Activated CD8-positive, alpha-beta T cell treated with anti-CD3 and anti-CD28 coated beads for 36 hours (primary cell): ENCODE results near the gene NEK1. TPM values are rescaled to one million over a fixed set of nuclear protein-coding genes. Genes with fewer than 3 reads are reported as not detected.
"Not testable (repeated sequence)": the region's sequence is repeated elsewhere in the genome, so short reads cannot be mapped to it uniquely, and the experiment has no call there.

Experiments used
- ATAC-seq: fragments of 200-7000 bp; cut with Tn5 transposase; one replicate; pipeline ENCODE4 v1.10.0; 2021; ENCODE audit warnings: mild to moderate bottlenecking, moderate library complexity
- CTCF ChIA-PET: fragments of 350-600 bp; sonication (Branson Sonifier 250); formaldehyde crosslinking; loops from one replicate; lab custom pipeline; 2021; ENCODE audit warnings: antibody characterized with exemption; lab: Charles Lee
- POLR2A ChIA-PET: fragments of 350-600 bp; sonication (Branson Sonifier 250); formaldehyde crosslinking; loops from one replicate; lab custom pipeline; 2021; ENCODE audit warnings: antibody characterized with exemption; lab: Charles Lee
- DNase-seq: peaks from one replicate; pipeline ENCODE4 v3.0.0-alpha.2; 2020
- H3K27ac Mint-ChIP-seq: one replicate; pipeline ENCODE4 v1.8.0; 2021; ENCODE audit warnings: mild to moderate bottlenecking, mixed read lengths
- H3K27me3 Mint-ChIP-seq: one replicate; pipeline ENCODE4 v1.8.0; 2021; ENCODE audit warnings: mixed read lengths
- H3K36me3 Mint-ChIP-seq: one replicate; pipeline ENCODE4 v1.8.0; 2021; ENCODE audit warnings: low read depth, mixed read lengths
- H3K4me1 Mint-ChIP-seq: one replicate; pipeline ENCODE4 v1.8.0; 2021; ENCODE audit warnings: low read depth, mixed read lengths
- H3K4me3 Mint-ChIP-seq: one replicate; pipeline ENCODE4 v1.8.0; 2021; ENCODE audit warnings: mild to moderate bottlenecking, moderate library complexity, mixed read lengths
- H3K9me3 Mint-ChIP-seq: one replicate; pipeline ENCODE4 v1.8.0; 2021; ENCODE audit warnings: mixed read lengths
- intact Hi-C: fragments of 100-400 bp; cut with micrococcal nuclease; formaldehyde crosslinking; loops from one replicate; pipeline ENCODE4 v1.10.0; 2022
- total RNA-seq, 2 experiments: library from RNA; stranded (reverse); gene quantifications; one replicate each; pipeline ENCODE4 v1.2.3, GENCODE V29; 2021
- TF ChIP-seq, protein P1 (sequence below): fragments of 200-600 bp; IDR thresholded peaks from one replicate; pipeline ENCODE4 v1.8.0; 2022; ENCODE audit warnings: antibody characterized with exemption, mild to moderate bottlenecking

NEK1 gene
- total RNA-seq, 2 experiments from 2014 or later, result 12.0 to 13.6 TPM

DNA sequence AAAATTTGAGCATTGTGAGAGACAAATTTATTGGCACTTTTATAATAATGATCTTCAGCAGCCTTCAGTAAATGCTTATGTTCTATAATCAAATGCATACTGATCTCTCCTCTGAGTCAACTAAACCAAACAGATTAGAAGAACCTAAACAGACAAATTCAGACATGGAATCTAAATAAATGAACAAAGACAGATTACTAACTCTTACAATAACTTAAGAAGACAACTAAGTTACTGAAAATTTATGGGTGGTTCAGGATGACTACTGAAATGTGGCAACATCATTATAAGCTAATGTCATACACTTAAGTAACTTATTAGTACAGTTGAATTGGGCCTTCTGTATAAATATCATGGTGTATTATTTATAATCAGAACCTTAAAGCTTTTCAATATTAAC, 127.3 kb downstream of the NEK1 start:
- Mint-ChIP-seq H3K27me3 (no peaks in the 10 kb centered on the region), H3K9me3 (no peaks in the 10 kb centered on the region), H3K4me1 (no peaks in the 10 kb centered on the region), H3K27ac (no peak overlapping the region), H3K36me3 (peaks cover 5% of the 10 kb centered on the region), H3K4me3 (no peak overlapping the region)
- ChIA-PET POLR2A (no interaction called here), CTCF (interaction anchor here (0.8 to 1.7 kb wide), 14 partner anchors 9 to 564 kb away, joined by 3 to 25 read pairs (median 4); no protein-coding TSS in a partner anchor)
- DNase-seq, result no peak
- TF ChIP-seq, protein P1, sequence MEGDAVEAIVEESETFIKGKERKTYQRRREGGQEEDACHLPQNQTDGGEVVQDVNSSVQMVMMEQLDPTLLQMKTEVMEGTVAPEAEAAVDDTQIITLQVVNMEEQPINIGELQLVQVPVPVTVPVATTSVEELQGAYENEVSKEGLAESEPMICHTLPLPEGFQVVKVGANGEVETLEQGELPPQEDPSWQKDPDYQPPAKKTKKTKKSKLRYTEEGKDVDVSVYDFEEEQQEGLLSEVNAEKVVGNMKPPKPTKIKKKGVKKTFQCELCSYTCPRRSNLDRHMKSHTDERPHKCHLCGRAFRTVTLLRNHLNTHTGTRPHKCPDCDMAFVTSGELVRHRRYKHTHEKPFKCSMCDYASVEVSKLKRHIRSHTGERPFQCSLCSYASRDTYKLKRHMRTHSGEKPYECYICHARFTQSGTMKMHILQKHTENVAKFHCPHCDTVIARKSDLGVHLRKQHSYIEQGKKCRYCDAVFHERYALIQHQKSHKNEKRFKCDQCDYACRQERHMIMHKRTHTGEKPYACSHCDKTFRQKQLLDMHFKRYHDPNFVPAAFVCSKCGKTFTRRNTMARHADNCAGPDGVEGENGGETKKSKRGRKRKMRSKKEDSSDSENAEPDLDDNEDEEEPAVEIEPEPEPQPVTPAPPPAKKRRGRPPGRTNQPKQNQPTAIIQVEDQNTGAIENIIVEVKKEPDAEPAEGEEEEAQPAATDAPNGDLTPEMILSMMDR, result no peak
- ATAC-seq, result no peak
- intact Hi-C loops, result loop anchor here (5.0 kb wide), 1 partner anchor 563 kb away; no protein-coding TSS in a partner anchor

DNA sequence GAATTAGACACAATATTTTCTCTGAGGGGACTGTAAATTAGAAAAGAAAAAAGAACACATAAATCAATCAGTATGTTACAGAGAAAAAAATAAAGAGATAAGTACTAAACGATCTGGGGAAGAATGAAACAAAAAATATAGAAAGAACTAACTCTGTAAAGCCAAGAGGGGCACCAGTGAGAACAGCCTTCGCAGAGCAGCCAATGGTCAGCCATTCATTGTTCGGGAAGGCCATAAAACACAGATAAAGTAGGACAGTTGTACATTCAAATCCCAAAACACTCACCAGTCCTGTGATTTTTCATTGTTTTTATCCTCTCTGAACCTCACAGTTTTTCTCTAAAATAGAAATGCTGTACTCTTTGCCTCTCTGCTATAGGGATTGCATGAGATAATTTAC, 127.9 kb downstream of the NEK1 start:
- no peak for ATAC-seq
- H3K27me3 Mint-ChIP-seq, result no peaks in the 10 kb centered on the region
- ChIA-PET POLR2A (no interaction called here), CTCF (no interaction called here)
- H3K4me1 Mint-ChIP-seq, result no peaks in the 10 kb centered on the region
- H3K27ac Mint-ChIP-seq, result no peak overlapping the region
- H3K4me3 Mint-ChIP-seq, result no peak overlapping the region
- no peaks in the 10 kb centered on the region for H3K9me3 Mint-ChIP-seq
- intact Hi-C loops, result no loop called here
- no peak for DNase-seq
- H3K36me3 Mint-ChIP-seq, result peaks cover 5% of the 10 kb centered on the region
- TF ChIP-seq, protein P1, result no peak

DNA sequence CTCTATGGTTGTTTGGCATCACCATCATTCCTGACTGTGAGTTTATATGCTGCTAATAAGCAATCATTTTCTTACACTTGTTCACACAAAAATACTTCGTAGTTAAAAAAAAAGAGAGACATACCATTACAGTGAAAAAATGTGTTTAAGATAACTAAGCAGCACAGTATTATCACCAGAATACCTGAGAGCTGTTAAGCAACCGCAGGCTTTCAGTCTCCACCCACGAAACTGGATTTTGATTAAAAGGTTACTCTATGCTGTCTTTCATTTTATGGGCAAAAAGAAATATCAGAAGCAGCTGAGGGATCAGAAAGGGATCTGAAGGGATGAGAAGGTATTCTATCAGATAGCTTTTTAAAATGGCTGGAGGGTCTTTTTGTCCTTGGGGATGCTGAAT, 148.3 kb downstream of the NEK1 start:
- H3K27me3 Mint-ChIP-seq, result no peaks in the 10 kb centered on the region
- ATAC-seq (no peak), DNase-seq (no peak)
- ChIA-PET CTCF (no interaction called here), POLR2A (no interaction called here)
- peaks cover 32% of the 10 kb centered on the region for H3K36me3 Mint-ChIP-seq
- no peaks in the 10 kb centered on the region for H3K4me1 Mint-ChIP-seq
- intact Hi-C loops, result no loop called here
- no peak overlapping the region for H3K27ac Mint-ChIP-seq
- TF ChIP-seq, protein P1, result no peak
- no peak overlapping the region for H3K4me3 Mint-ChIP-seq
- H3K9me3 Mint-ChIP-seq, result peaks cover 5% of the 10 kb centered on the region

DNA sequence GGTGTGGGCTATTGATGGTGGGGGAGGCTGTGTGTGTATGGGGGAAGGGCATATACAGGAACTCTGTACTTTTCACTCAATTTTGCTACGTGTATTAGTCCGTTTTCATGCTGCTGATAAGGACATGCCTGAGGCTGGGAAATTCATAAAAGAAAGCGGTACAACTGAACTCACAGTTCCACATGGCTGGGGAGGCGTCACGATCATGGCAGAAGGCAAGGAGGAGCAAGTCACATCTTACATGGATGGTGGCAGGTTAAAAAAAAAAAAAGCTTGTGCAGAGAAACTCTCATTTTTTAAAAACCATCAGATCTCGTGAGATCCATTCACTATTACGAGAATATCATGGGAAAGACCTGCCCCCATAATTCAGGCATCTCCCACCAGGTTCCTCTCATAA, 152.3 kb downstream of the NEK1 start:
- Mint-ChIP-seq H3K27ac (no peak overlapping the region), H3K36me3 (peaks cover 63% of the 10 kb centered on the region), H3K4me3 (no peak overlapping the region), H3K4me1 (no peaks in the 10 kb centered on the region), H3K27me3 (no peaks in the 10 kb centered on the region), H3K9me3 (peaks cover 7% of the 10 kb centered on the region)
- intact Hi-C loops, result no loop called here
- CTCF ChIA-PET, result no interaction called here
- POLR2A ChIA-PET, result interaction anchor here (0.6 kb wide), 1 partner anchor 17 kb away, joined by 3 read pairs; no protein-coding TSS in a partner anchor
- no peak for ATAC-seq
- TF ChIP-seq, protein P1, result no peak
- no peak for DNase-seq

DNA sequence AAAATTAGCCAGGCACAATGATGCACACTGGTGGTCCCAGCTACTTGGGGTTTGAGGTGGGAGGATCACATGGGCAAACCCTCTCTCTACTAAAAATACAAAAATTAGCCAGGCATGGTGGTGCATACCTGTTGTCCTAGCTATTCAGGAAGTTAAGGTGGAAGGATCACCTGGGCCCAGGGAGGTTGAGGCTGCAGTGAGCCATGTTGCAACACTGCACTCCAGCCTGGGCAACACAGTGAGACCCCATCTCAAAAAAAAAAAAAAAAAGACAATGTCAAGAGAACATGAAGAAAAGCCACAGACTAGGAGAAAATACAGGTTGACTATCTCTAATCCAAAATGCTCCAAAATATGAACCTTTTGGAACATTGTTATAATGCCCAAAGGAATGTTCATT, 153.8 kb downstream of the NEK1 start:
- Mint-ChIP-seq H3K27me3 (no peaks in the 10 kb centered on the region), H3K36me3 (peaks cover 74% of the 10 kb centered on the region), H3K4me3 (no peak overlapping the region), H3K4me1 (no peaks in the 10 kb centered on the region), H3K9me3 (peaks cover 11% of the 10 kb centered on the region), H3K27ac (no peak overlapping the region)
- ATAC-seq, result no peak
- ChIA-PET CTCF (no interaction called here), POLR2A (no interaction called here)
- TF ChIP-seq, protein P1, result no peak
- intact Hi-C loops, result no loop called here
- DNase-seq, result no peak

DNA sequence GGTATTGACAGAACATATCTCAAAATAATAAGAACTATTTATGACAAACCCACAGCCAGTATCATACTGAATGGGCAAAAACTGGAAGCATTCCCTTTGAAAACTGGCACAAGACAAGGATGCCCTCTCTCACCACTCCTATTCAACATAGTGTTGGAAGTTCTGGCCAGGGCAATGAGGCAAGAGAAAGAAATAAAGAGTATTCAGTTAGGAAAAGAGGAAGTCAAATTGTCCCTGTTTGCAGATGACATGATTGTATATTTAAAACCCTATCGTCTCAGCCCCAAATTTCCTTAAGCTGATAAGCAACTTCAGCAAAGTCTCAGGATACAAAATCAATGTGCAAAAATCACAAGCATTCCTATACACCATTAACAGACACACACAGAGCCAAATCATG, 159.7 kb downstream of the NEK1 start:
- H3K9me3 Mint-ChIP-seq, H3K4me3 Mint-ChIP-seq, ATAC-seq, H3K27ac Mint-ChIP-seq, intact Hi-C loops, POLR2A ChIA-PET, H3K27me3 Mint-ChIP-seq, CTCF ChIA-PET, DNase-seq, H3K4me1 Mint-ChIP-seq: not testable (repeated sequence)
- peaks cover 88% of the 10 kb centered on the region for H3K36me3 Mint-ChIP-seq

DNA sequence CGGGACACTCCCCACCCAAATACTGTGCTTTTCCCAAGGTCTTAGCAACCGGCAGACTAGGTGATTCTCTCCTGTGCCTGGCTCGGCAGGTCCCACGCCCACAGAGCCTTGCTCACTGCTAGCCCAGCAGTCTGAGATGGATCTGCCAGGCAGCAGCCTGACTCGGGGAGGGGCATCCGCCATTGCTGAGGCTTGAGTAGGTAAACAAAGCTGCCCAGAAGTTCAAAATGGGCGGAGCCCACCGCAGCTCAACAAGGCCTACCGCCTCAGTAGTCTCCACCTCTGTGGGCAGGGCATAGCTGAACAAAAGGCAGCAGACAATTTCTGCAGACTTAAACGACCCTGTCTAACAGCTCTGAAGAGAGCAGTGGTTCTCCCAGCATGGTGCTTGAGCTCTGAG, 163.4 kb downstream of the NEK1 start:
- POLR2A ChIA-PET, intact Hi-C loops, H3K4me1 Mint-ChIP-seq, CTCF ChIA-PET, ATAC-seq, H3K27ac Mint-ChIP-seq, H3K27me3 Mint-ChIP-seq, DNase-seq, H3K4me3 Mint-ChIP-seq: not testable (repeated sequence)
- H3K36me3 Mint-ChIP-seq, result peaks cover 88% of the 10 kb centered on the region
- peaks cover 29% of the 10 kb centered on the region for H3K9me3 Mint-ChIP-seq
